A673 (cell line): ENCODE measurements around the gene ATF6.

Experiments used
- EZH2 ChIP-seq: fragments of 200-600 bp; sonication (generic); IDR thresholded peaks from 2 replicates; pipeline ENCODE4 v1.6.1; 2017; ENCODE audit warnings: borderline replicate concordance, low read depth, mild to moderate bottlenecking, mixed read lengths, antibody characterized with exemption, low read length; ENCODE audit not compliant: poor library complexity, severe bottlenecking
- TF ChIP-seq, protein P1 (sequence below): fragments of 300-800, 200-600 bp; sonication (generic); conservative IDR thresholded peaks from 2 replicates; pipeline ENCODE4 v1.5.1; 2017; ENCODE audit warnings: low read depth, mild to moderate bottlenecking, antibody characterized with exemption, low read length, moderate library complexity, mixed read lengths

DNA sequence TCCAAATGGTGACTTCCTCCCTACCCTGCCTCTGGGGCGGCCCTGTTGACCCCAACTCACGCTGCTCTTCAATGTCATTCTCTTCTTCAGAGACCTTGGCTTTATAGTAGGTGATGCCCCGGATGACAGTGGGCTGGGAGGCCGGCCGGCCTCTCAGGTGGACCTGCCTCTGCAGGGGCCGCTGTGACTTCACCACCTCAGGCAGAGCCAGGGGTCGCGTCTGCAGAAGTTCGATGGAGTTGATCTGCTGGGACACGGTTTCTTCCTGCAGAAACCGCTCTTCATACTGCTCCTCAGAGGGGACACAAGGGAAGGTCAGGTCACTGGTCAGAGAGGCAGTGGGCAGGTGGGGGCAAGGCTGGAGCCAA is 233.9 kb downstream of the ATF6 start:
- TF ChIP-seq, protein P1, sequence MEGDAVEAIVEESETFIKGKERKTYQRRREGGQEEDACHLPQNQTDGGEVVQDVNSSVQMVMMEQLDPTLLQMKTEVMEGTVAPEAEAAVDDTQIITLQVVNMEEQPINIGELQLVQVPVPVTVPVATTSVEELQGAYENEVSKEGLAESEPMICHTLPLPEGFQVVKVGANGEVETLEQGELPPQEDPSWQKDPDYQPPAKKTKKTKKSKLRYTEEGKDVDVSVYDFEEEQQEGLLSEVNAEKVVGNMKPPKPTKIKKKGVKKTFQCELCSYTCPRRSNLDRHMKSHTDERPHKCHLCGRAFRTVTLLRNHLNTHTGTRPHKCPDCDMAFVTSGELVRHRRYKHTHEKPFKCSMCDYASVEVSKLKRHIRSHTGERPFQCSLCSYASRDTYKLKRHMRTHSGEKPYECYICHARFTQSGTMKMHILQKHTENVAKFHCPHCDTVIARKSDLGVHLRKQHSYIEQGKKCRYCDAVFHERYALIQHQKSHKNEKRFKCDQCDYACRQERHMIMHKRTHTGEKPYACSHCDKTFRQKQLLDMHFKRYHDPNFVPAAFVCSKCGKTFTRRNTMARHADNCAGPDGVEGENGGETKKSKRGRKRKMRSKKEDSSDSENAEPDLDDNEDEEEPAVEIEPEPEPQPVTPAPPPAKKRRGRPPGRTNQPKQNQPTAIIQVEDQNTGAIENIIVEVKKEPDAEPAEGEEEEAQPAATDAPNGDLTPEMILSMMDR = no peak
- no peak for TF ChIP-seq EZH2
